HL-60 (cell line): ENCODE data around the gene SLC4A1.

Experiments
- GABPA ChIP-seq: IDR thresholded peaks from 2 replicates; pipeline ENCODE4 v1.6.1; 2012; ENCODE audit warnings: low read depth
- POLR2AphosphoS5 ChIP-seq: IDR thresholded peaks from 2 replicates; pipeline ENCODE4 v1.6.1; 2012; ENCODE audit warnings: low read depth
- SPI1 ChIP-seq: IDR thresholded peaks from 2 replicates; pipeline ENCODE4 v1.6.1; 2012; ENCODE audit warnings: low read depth, mild to moderate bottlenecking, borderline replicate concordance
- TF ChIP-seq, protein P1 (sequence below): IDR thresholded peaks from one replicate; pipeline ENCODE4 v1.5.1; 2011; ENCODE audit warnings: low read length, control low read depth, inconsistent platforms; ENCODE audit not compliant: insufficient read depth
- TF ChIP-seq, protein P2 (sequence below): IDR thresholded peaks from 2 replicates; pipeline ENCODE4 v1.6.1; 2012; ENCODE audit warnings: low read depth; ENCODE audit not compliant: insufficient replicate concordance

DNA sequence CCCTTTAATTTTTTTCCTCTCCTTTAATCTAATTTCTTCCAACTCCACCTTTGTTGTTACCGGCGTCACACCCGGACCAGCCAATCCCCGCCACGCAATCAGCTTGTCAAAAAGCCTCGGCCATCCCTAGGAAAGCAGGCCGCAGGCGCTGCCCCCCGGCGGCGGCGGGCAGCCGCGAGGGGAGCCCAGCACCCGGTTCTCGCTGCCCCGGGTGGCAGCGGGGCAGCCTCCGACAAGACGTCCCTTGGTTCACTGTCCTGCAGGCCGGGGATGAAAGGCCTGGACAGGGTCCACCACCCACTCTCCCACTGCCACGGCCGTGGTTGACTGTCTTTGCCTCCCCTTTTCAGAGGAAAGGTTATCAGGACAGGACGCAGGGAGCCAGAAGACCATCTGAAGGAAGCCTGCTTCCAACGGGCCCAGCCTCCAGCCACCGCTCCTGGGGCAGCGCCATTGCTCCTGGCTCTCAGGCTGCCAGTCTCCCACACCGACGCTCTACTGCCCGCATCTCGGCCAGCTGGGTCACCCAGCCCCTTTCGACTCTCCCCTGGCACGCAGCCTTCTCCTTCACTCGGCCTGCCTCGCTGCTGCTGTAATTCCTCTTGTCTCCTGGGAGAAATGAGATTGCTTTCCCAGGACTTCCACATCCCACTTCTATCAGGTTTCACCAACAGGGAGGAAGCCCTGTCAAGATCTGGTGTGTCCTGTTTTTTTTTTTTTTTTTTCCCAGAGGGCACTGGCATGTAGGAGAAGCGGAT, 45.6 kb downstream of the SLC4A1 start:
- TF ChIP-seq POLR2AphosphoS5 (no peak; the same call in 1 of the 2 replicates), GABPA (no peak), SPI1 (no peak)
- TF ChIP-seq, protein P1, sequence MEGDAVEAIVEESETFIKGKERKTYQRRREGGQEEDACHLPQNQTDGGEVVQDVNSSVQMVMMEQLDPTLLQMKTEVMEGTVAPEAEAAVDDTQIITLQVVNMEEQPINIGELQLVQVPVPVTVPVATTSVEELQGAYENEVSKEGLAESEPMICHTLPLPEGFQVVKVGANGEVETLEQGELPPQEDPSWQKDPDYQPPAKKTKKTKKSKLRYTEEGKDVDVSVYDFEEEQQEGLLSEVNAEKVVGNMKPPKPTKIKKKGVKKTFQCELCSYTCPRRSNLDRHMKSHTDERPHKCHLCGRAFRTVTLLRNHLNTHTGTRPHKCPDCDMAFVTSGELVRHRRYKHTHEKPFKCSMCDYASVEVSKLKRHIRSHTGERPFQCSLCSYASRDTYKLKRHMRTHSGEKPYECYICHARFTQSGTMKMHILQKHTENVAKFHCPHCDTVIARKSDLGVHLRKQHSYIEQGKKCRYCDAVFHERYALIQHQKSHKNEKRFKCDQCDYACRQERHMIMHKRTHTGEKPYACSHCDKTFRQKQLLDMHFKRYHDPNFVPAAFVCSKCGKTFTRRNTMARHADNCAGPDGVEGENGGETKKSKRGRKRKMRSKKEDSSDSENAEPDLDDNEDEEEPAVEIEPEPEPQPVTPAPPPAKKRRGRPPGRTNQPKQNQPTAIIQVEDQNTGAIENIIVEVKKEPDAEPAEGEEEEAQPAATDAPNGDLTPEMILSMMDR, result no peak
- TF ChIP-seq, protein P2, sequence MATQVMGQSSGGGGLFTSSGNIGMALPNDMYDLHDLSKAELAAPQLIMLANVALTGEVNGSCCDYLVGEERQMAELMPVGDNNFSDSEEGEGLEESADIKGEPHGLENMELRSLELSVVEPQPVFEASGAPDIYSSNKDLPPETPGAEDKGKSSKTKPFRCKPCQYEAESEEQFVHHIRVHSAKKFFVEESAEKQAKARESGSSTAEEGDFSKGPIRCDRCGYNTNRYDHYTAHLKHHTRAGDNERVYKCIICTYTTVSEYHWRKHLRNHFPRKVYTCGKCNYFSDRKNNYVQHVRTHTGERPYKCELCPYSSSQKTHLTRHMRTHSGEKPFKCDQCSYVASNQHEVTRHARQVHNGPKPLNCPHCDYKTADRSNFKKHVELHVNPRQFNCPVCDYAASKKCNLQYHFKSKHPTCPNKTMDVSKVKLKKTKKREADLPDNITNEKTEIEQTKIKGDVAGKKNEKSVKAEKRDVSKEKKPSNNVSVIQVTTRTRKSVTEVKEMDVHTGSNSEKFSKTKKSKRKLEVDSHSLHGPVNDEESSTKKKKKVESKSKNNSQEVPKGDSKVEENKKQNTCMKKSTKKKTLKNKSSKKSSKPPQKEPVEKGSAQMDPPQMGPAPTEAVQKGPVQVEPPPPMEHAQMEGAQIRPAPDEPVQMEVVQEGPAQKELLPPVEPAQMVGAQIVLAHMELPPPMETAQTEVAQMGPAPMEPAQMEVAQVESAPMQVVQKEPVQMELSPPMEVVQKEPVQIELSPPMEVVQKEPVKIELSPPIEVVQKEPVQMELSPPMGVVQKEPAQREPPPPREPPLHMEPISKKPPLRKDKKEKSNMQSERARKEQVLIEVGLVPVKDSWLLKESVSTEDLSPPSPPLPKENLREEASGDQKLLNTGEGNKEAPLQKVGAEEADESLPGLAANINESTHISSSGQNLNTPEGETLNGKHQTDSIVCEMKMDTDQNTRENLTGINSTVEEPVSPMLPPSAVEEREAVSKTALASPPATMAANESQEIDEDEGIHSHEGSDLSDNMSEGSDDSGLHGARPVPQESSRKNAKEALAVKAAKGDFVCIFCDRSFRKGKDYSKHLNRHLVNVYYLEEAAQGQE, result no peak
